ENCODE measurements around the gene CCR5AS.

- TF ChIP-seq CTCF (IDR thresholded peaks at IDR 0.05) (no peak), POLR2A (IDR thresholded peaks at IDR 0.05) (no peak)
Observed at GRCh38 chr3:46324036-46324435, 82.8 kb downstream of the CCR5AS start.
